IMR-90 (cell line): ENCODE results near the gene TENM4.

Experiments
- CTCF ChIP-seq: conservative IDR thresholded peaks from 2 replicates; pipeline ENCODE4 v1.5.1; 2012; ENCODE audit warnings: mild to moderate bottlenecking, low read depth, low read length, improper control_type of control experiment
- ELK1 ChIP-seq: fragments of 150-350 bp; IDR thresholded peaks from 2 replicates; pipeline ENCODE4 v1.6.1; 2016; ENCODE audit warnings: low read depth, mild to moderate bottlenecking, low read length, moderate library complexity, borderline replicate concordance
- MXI1 ChIP-seq: IDR thresholded peaks from 2 replicates; pipeline ENCODE4 v1.6.1; 2012; ENCODE audit warnings: low read depth, mild to moderate bottlenecking, low read length, moderate library complexity, borderline replicate concordance
- POLR2A ChIP-seq: IDR thresholded peaks from 2 replicates; pipeline ENCODE4 v1.6.1; 2012; ENCODE audit warnings: mild to moderate bottlenecking, low read depth, low read length
- RAD21 ChIP-seq: IDR thresholded peaks from 2 replicates; pipeline ENCODE4 v1.6.1; 2012; ENCODE audit warnings: low read length, improper control_type of control experiment
- USF2 ChIP-seq: fragments of 150-350 bp; IDR thresholded peaks from 2 replicates; pipeline ENCODE4 v1.6.1; 2017; ENCODE audit warnings: mild to moderate bottlenecking, antibody characterized with exemption, low read length, low read depth

GRCh38 chr11:79198203-79198897 lies 242.5 kb downstream of the TENM4 start:
- no peak for TF ChIP-seq CTCF
- no peak for TF ChIP-seq POLR2A
- no peak for TF ChIP-seq MXI1
- TF ChIP-seq RAD21 = no peak
- TF ChIP-seq ELK1 = no peak
- no peak for TF ChIP-seq USF2
